Measurements from ENCODE around the gene PECR.

PECR gene

GRCh38 chr2:216098421-216099334, 17.1 kb upstream of the PECR start:
- TF ChIP-seq POLR2AphosphoS5 (IDR thresholded peaks at IDR 0.05; ENCODE audit: low read depth, low read length) (no peak), TAF1 (IDR thresholded peaks at IDR 0.05; ENCODE audit: borderline replicate concordance, insufficient read depth, low read length) (no peak), FOXP2 (optimal IDR thresholded peaks at IDR 0.05; ENCODE audit: borderline replicate concordance, extremely low read depth, extremely low read length, insufficient read depth) (no peak), REST (IDR thresholded peaks at IDR 0.05; ENCODE audit: insufficient read depth in 1 of 2, low read depth in 2 of 2, low read length in 2 of 2) (no peak), SIN3A (IDR thresholded peaks at IDR 0.05; ENCODE audit: borderline replicate concordance, insufficient read depth, low read length) (no peak)

GRCh38 chr2:216094701-216095100, 13.1 kb upstream of the PECR start:
- TF ChIP-seq SIN3A (IDR thresholded peaks at IDR 0.05; ENCODE audit: borderline replicate concordance, insufficient read depth, low read length) = no peak
- TF ChIP-seq FOXP2 (optimal IDR thresholded peaks at IDR 0.05; ENCODE audit: borderline replicate concordance, extremely low read depth, extremely low read length, insufficient read depth) = no peak
- no peak for TF ChIP-seq TAF1 (IDR thresholded peaks at IDR 0.05; ENCODE audit: borderline replicate concordance, insufficient read depth, low read length)
- TF ChIP-seq POLR2AphosphoS5 (IDR thresholded peaks at IDR 0.05; ENCODE audit: low read depth, low read length) = no peak
- TF ChIP-seq REST (IDR thresholded peaks at IDR 0.05; ENCODE audit: insufficient read depth in 1 of 2, low read depth in 2 of 2, low read length in 2 of 2) = no peak

GRCh38 chr2:216092646-216093045, 11.0 kb upstream of the PECR start:
- no peak for TF ChIP-seq SIN3A (IDR thresholded peaks at IDR 0.05; ENCODE audit: borderline replicate concordance, insufficient read depth, low read length)
- no peak for TF ChIP-seq FOXP2 (optimal IDR thresholded peaks at IDR 0.05; ENCODE audit: borderline replicate concordance, extremely low read depth, extremely low read length, insufficient read depth)
- TF ChIP-seq REST (IDR thresholded peaks at IDR 0.05; ENCODE audit: insufficient read depth in 1 of 2, low read depth in 2 of 2, low read length in 2 of 2) = no peak

- no peak for TF ChIP-seq TAF1 (IDR thresholded peaks at IDR 0.05; ENCODE audit: borderline replicate concordance, insufficient read depth, low read length)
Observed at GRCh38 chr2:216090369-216090786, 8.8 kb upstream of the PECR start.

- no peak for TF ChIP-seq POLR2AphosphoS5 (IDR thresholded peaks at IDR 0.05; ENCODE audit: low read depth, low read length)
- no peak for TF ChIP-seq SIN3A (IDR thresholded peaks at IDR 0.05; ENCODE audit: borderline replicate concordance, insufficient read depth, low read length)
- TF ChIP-seq REST (IDR thresholded peaks at IDR 0.05; ENCODE audit: insufficient read depth in 1 of 2, low read depth in 2 of 2, low read length in 2 of 2) = no peak
- TF ChIP-seq TAF1 (IDR thresholded peaks at IDR 0.05; ENCODE audit: borderline replicate concordance, insufficient read depth, low read length) = no peak
- TF ChIP-seq FOXP2 (optimal IDR thresholded peaks at IDR 0.05; ENCODE audit: borderline replicate concordance, extremely low read depth, extremely low read length, insufficient read depth) = no peak
Observed at GRCh38 chr2:216086207-216086893, 4.7 kb upstream of the PECR start.
